ENCODE results near the gene RAPSN.

Gene RAPSN

GRCh38 chr11:47433157-47433556 lies 15.8 kb downstream of the RAPSN start:
- TF ChIP-seq CTCF (IDR thresholded peaks at IDR 0.05; ENCODE audit: control insufficient read depth, insufficient read depth, low read depth, low read length, missing control alignments), result no peak
- peak; percentile 52 for DNase-seq (ENCODE audit: low read depth)
- no peak overlapping the region for H3K4me3 ChIP-seq (ENCODE audit: control insufficient read depth, low read depth, low read length)

GRCh38 chr11:47431356-47432083 lies 17.4 kb downstream of the RAPSN start:
- DNase-seq (ENCODE audit: low read depth), result no peak
- TF ChIP-seq CTCF (IDR thresholded peaks at IDR 0.05; ENCODE audit: control insufficient read depth, insufficient read depth, low read depth, low read length, missing control alignments), result no peak
- H3K4me3 ChIP-seq (ENCODE audit: control insufficient read depth, low read depth, low read length), result no peak overlapping the region

- no peak for TF ChIP-seq CTCF (IDR thresholded peaks at IDR 0.05; ENCODE audit: control insufficient read depth, insufficient read depth, low read depth, low read length, missing control alignments)
- DNase-seq (ENCODE audit: low read depth), result no peak
- H3K4me3 ChIP-seq (ENCODE audit: control insufficient read depth, low read depth, low read length), result no peak overlapping the region
Observed at GRCh38 chr11:47430524-47430923, 18.4 kb downstream of the RAPSN start.

- peak within 1 kb of the TSS; percentile 98 for H3K4me3 ChIP-seq (ENCODE audit: control insufficient read depth, low read depth, low read length)
- peak; percentile 64 for DNase-seq (ENCODE audit: low read depth)
- TF ChIP-seq CTCF (IDR thresholded peaks at IDR 0.05; ENCODE audit: control insufficient read depth, insufficient read depth, low read depth, low read length, missing control alignments), result no peak
Observed at GRCh38 chr11:47426062-47426956, 22.6 kb downstream of the RAPSN start, which contains the start of gene PSMC3. Gene PSMC3, minus strand, starts transcription at chr11:47426439. Its CDS starts 160 bp downstream, at chr11:47426279.

- H3K4me3 ChIP-seq (ENCODE audit: control insufficient read depth, low read depth, low read length), result peak overlapping the region; percentile 98
- DNase-seq (ENCODE audit: low read depth), result no peak
- no peak for TF ChIP-seq CTCF (IDR thresholded peaks at IDR 0.05; ENCODE audit: control insufficient read depth, insufficient read depth, low read depth, low read length, missing control alignments)
Observed at GRCh38 chr11:47425611-47426010, 23.3 kb downstream of the RAPSN start.

- no peak for DNase-seq (ENCODE audit: low read depth)
- no peak for TF ChIP-seq CTCF (IDR thresholded peaks at IDR 0.05; ENCODE audit: control insufficient read depth, insufficient read depth, low read depth, low read length, missing control alignments)
- H3K4me3 ChIP-seq (ENCODE audit: control insufficient read depth, low read depth, low read length), result no peak overlapping the region
Observed at GRCh38 chr11:47418454-47419259, 30.3 kb downstream of the RAPSN start.

Measured in AG09309 (cell line).